NCI-H2196 (cell line): ENCODE results near the gene LRRK2.

Experiments used
- DNase-seq: peaks from one replicate; lab custom pipeline; 2025; ENCODE audit not compliant: unreplicated experiment; lab: John Stamatoyannopoulos, UW

Gene LRRK2

GRCh38 chr12:40224439-40225291 is at the start of gene LRRK2:
LRRK2 (plus strand) TSS chr12:40224997; CDS start chr12:40225132, 135 bp downstream.
- no peak for DNase-seq

- no peak for DNase-seq
Observed at GRCh38 chr12:40175045-40175444, 49.8 kb upstream of the LRRK2 start.

- no peak for DNase-seq
Observed at GRCh38 chr12:40175489-40175888, 49.3 kb upstream of the LRRK2 start.

GRCh38 chr12:40178701-40179100 is 46.1 kb upstream of the LRRK2 start:
- no peak for DNase-seq

- DNase-seq = no peak
Observed at GRCh38 chr12:40181490-40181889, 43.3 kb upstream of the LRRK2 start.

- no peak for DNase-seq
Observed at GRCh38 chr12:40183715-40184114, 41.1 kb upstream of the LRRK2 start.

GRCh38 chr12:40184493-40185302 is 40.1 kb upstream of the LRRK2 start:
- DNase-seq = no peak

GRCh38 chr12:40185303-40185693 is 39.5 kb upstream of the LRRK2 start:
- DNase-seq = no peak

- no peak for DNase-seq
Observed at GRCh38 chr12:40188558-40189320, 36.1 kb upstream of the LRRK2 start.

- no peak for DNase-seq
Observed at GRCh38 chr12:40192704-40193255, 32.0 kb upstream of the LRRK2 start.

GRCh38 chr12:40194846-40195245 is 30.0 kb upstream of the LRRK2 start:
- DNase-seq = no peak

- no peak for DNase-seq
Observed at GRCh38 chr12:40197590-40197989, 27.2 kb upstream of the LRRK2 start.

- no peak for DNase-seq
Observed at GRCh38 chr12:40198601-40199000, 26.2 kb upstream of the LRRK2 start.

- DNase-seq = no peak
Observed at GRCh38 chr12:40202095-40203059, 22.4 kb upstream of the LRRK2 start.

- no peak for DNase-seq
Observed at GRCh38 chr12:40203060-40203430, 21.8 kb upstream of the LRRK2 start.

- no peak for DNase-seq
Observed at GRCh38 chr12:40204337-40204736, 20.5 kb upstream of the LRRK2 start.

GRCh38 chr12:40207551-40207950 is 17.2 kb upstream of the LRRK2 start:
- DNase-seq = no peak

- no peak for DNase-seq
Observed at GRCh38 chr12:40208707-40209446, 15.9 kb upstream of the LRRK2 start.

- no peak for DNase-seq
Observed at GRCh38 chr12:40209886-40210285, 14.9 kb upstream of the LRRK2 start.
